HepG2 (cell line): ENCODE data around the gene ETFA. TPM values are rescaled to one million over a fixed set of nuclear protein-coding genes. Genes with fewer than 3 reads are reported as not detected.

Experiments used
- AHDC1 ChIP-seq: sonication (generic); formaldehyde crosslinking; IDR thresholded peaks from 2 replicates; pipeline ENCODE4 v1.5.1; 2020; ENCODE audit warnings: mild to moderate bottlenecking, missing genetic modification reagents, borderline replicate concordance
- ELF4 ChIP-seq: sonication (generic); formaldehyde crosslinking; IDR thresholded peaks from 2 replicates; pipeline ENCODE4 v1.5.0; 2020; ENCODE audit warnings: missing genetic modification reagents, mild to moderate bottlenecking, moderate library complexity, borderline replicate concordance
- EP300 ChIP-seq, 3 experiments: sonication (generic) in 1 of 3; formaldehyde crosslinking in 1 of 3; IDR thresholded peaks; 2 replicates each; pipeline versions ENCODE4 v1.5.1 to v1.6.1; 2011 to 2020; ENCODE audit warnings: low read depth in 2 of 3, low read length in 2 of 3, borderline replicate concordance in 1 of 3, improper control_type of control experiment in 1 of 3, mild to moderate bottlenecking in 1 of 3, missing genetic modification reagents in 1 of 3, moderate library complexity in 1 of 3
- ERF ChIP-seq: IDR thresholded peaks from 2 replicates; pipeline ENCODE4 v1.6.1; 2018; ENCODE audit warnings: missing biosample characterization, missing genetic modification reagents
- KDM4B ChIP-seq: sonication (generic); formaldehyde crosslinking; IDR thresholded peaks from 2 replicates; pipeline ENCODE4 v1.4.0; 2020; ENCODE audit warnings: missing genetic modification reagents
- MXD4 ChIP-seq: IDR thresholded peaks from 2 replicates; pipeline ENCODE4 v1.6.1; 2016; ENCODE audit warnings: mild to moderate bottlenecking, missing biosample characterization, missing genetic modification reagents
- MXI1 ChIP-seq: IDR thresholded peaks from 3 replicates; pipeline ENCODE4 v1.6.1; 2012; ENCODE audit warnings: low read depth, low read length, inconsistent platforms, borderline replicate concordance
- NPAS2 ChIP-seq: sonication (generic); formaldehyde crosslinking; IDR thresholded peaks from 2 replicates; pipeline ENCODE4 v1.8.0; 2022; ENCODE audit warnings: mild to moderate bottlenecking, missing genetic modification reagents, borderline replicate concordance
- REXO4 ChIP-seq: sonication (generic); formaldehyde crosslinking; IDR thresholded peaks from 2 replicates; pipeline ENCODE4 v1.8.0; 2022; ENCODE audit warnings: missing genetic modification reagents, mild to moderate bottlenecking, borderline replicate concordance
- SP4 ChIP-seq: sonication (generic); formaldehyde crosslinking; IDR thresholded peaks from 2 replicates; pipeline ENCODE4 v1.8.1; 2023; ENCODE audit warnings: mild to moderate bottlenecking, missing genetic modification reagents
- ZGPAT ChIP-seq: IDR thresholded peaks from 2 replicates; pipeline ENCODE4 v1.6.1; 2016; ENCODE audit warnings: mild to moderate bottlenecking
- ZMYM2 ChIP-seq: sonication (generic); formaldehyde crosslinking; IDR thresholded peaks from 2 replicates; pipeline ENCODE4 v1.8.0; 2022; ENCODE audit warnings: mild to moderate bottlenecking, missing genetic modification reagents
- ZNF430 ChIP-seq: sonication (generic); formaldehyde crosslinking; IDR thresholded peaks from 2 replicates; pipeline ENCODE4 v1.9.0; 2021; ENCODE audit warnings: mild to moderate bottlenecking, missing genetic modification reagents
- ZNF577 ChIP-seq: sonication (generic); formaldehyde crosslinking; IDR thresholded peaks from 2 replicates; pipeline ENCODE4 v1.4.0; 2020; ENCODE audit warnings: mild to moderate bottlenecking, low read depth, missing genetic modification reagents, borderline replicate concordance
- ZNF605 ChIP-seq: sonication (generic); formaldehyde crosslinking; IDR thresholded peaks from 2 replicates; pipeline ENCODE4 v1.8.0; 2022; ENCODE audit warnings: mild to moderate bottlenecking, missing genetic modification reagents
- ZNF775 ChIP-seq: sonication (generic); formaldehyde crosslinking; IDR thresholded peaks from 2 replicates; pipeline ENCODE4 v1.4.0; 2020; ENCODE audit warnings: missing genetic modification reagents, mild to moderate bottlenecking, moderate library complexity, borderline replicate concordance
- ZNF788 ChIP-seq: sonication (generic); formaldehyde crosslinking; IDR thresholded peaks from 2 replicates; pipeline ENCODE4 v1.5.0; 2020; ENCODE audit warnings: mild to moderate bottlenecking, missing genetic modification reagents, borderline replicate concordance
- ZNF879 ChIP-seq: sonication (generic); formaldehyde crosslinking; IDR thresholded peaks from 2 replicates; pipeline ENCODE4 v1.8.1; 2023; ENCODE audit warnings: missing genetic modification reagents
- ZSCAN20 ChIP-seq: sonication (generic); formaldehyde crosslinking; IDR thresholded peaks from 2 replicates; pipeline ENCODE4 v1.4.0; 2020; ENCODE audit warnings: missing genetic modification reagents, mild to moderate bottlenecking, borderline replicate concordance
- polyA plus RNA-seq, 8 experiments: library from polyadenylated mRNA; depleted of rRNA in 3 of 8; stranded (reverse) in 7 of 8; unstranded in 1 of 8; fragments of >200 nt; fragmentation: Illumina TruSeq in 4 of 8; extraction: Trizol in 4 of 8; gene quantifications; 2 replicates each; pipeline versions ENCODE4 v1.2.1 to v1.2.3, GENCODE V29; 2011 to 2016; ENCODE audit warnings: low read depth in 4 of 8, missing spikeins in 1 of 8, mixed read lengths in 1 of 8; ENCODE audit not compliant: insufficient read depth in 1 of 8
- total RNA-seq, 5 experiments: library from RNA; depleted of rRNA; stranded (reverse); fragments of >200 nt; fragmentation: Illumina TruSeq; extraction: Trizol; gene quantifications; 2 replicates each; pipeline ENCODE4 v1.2.3, GENCODE V29; 2016; ENCODE audit warnings: low read depth in 1 of 5
- TF ChIP-seq, protein P1 (sequence below): IDR thresholded peaks from 2 replicates; pipeline ENCODE4 v1.6.1; 2016

The ETFA gene
- total and polyA plus RNA-seq, 2 of the 13 experiments (the other 11 are each of a cell fraction or from before 2014, with no cell fraction given) = 291 to 396 TPM

GRCh38 chr15:76333720-76334437, 22.6 kb upstream of the ETFA start (continued):
- TF ChIP-seq, protein P1, sequence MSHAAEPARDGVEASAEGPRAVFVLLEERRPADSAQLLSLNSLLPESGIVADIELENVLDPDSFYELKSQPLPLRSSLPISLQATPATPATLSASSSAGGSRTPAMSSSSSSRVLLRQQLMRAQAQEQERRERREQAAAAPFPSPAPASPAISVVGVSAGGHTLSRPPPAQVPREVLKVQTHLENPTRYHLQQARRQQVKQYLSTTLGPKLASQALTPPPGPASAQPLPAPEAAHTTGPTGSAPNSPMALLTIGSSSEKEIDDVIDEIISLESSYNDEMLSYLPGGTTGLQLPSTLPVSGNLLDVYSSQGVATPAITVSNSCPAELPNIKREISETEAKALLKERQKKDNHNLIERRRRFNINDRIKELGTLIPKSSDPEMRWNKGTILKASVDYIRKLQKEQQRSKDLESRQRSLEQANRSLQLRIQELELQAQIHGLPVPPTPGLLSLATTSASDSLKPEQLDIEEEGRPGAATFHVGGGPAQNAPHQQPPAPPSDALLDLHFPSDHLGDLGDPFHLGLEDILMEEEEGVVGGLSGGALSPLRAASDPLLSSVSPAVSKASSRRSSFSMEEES (CRISPR knock-in tag) = 0 out of 2 replicates have a peak, but pooled peaks have one; percentile 25
- TF ChIP-seq ZNF430 (CRISPR knock-in tag) = peak; percentile 59; the same call in 1 of the 2 replicates
- TF ChIP-seq ZNF879 (CRISPR knock-in tag) = no peak
- TF ChIP-seq SP4 (CRISPR knock-in tag) = no peak
- TF ChIP-seq ZNF577 = no peak
- peak; percentile 55 for TF ChIP-seq ZGPAT
- TF ChIP-seq AHDC1 (CRISPR knock-in tag) = peak; percentile 13; the same call in 1 of the 2 replicates
- TF ChIP-seq ZNF605 (CRISPR knock-in tag) = peak; percentile 78
- TF ChIP-seq REXO4 (CRISPR knock-in tag) = no peak
- no peak for TF ChIP-seq ZNF775 (CRISPR knock-in tag)
- no peak for TF ChIP-seq NPAS2 (CRISPR knock-in tag)
- peak; percentile 60; the same call in 1 of the 2 replicates for TF ChIP-seq ZMYM2 (CRISPR knock-in tag)
- TF ChIP-seq ERF (CRISPR knock-in tag) = 0 out of 2 replicates have a peak, but pooled peaks have one; percentile 49
- TF ChIP-seq ZSCAN20 (CRISPR knock-in tag) = no peak
- TF ChIP-seq MXI1 = no peak; the same call in 2 of the 3 replicates
- 0 out of 2 replicates have a peak, but pooled peaks have one; percentile 46 for TF ChIP-seq KDM4B
- TF ChIP-seq ZNF788 (CRISPR knock-in tag) = 0 out of 2 replicates have a peak, but pooled peaks have one; percentile 51
- TF ChIP-seq ELF4 (CRISPR knock-in tag) = no peak
- 0 out of 2 replicates have a peak, but pooled peaks have one; percentile 42 for TF ChIP-seq MXD4 (CRISPR knock-in tag)
- TF ChIP-seq EP300 (IDR thresholded peaks at IDR 0.05; ENCODE audit: low read depth in 2 of 2, low read length in 2 of 2) = peak in 1 of 2 experiments; percentile 35; a peak in 2 of 4 replicates
- 0 out of 2 replicates have a peak, but pooled peaks have one; percentile 33 for TF ChIP-seq EP300 (CRISPR knock-in tag; IDR thresholded peaks at IDR 0.05; ENCODE audit: borderline replicate concordance)
